HepG2 (cell line): ENCODE measurements around the gene RUNDC1. TPM values are rescaled to one million over a fixed set of nuclear protein-coding genes. Genes with fewer than 3 reads are reported as not detected.

ENCODE experiments used
- AGO2 ChIP-seq: fragments of 200-400 bp; formaldehyde crosslinking; optimal IDR thresholded peaks from 2 replicates; pipeline ENCODE3; 2017; ENCODE audit warnings: mild to moderate bottlenecking, low read depth, low read length, moderate library complexity
- IRX3 ChIP-seq: sonication (generic); formaldehyde crosslinking; IDR thresholded peaks from 2 replicates; pipeline ENCODE4 v1.8.1; 2023; ENCODE audit warnings: mild to moderate bottlenecking, low read depth, missing genetic modification reagents, borderline replicate concordance
- NAIF1 ChIP-seq: sonication (generic); formaldehyde crosslinking; IDR thresholded peaks from 2 replicates; pipeline ENCODE4 v1.5.0; 2020; ENCODE audit warnings: mild to moderate bottlenecking, missing genetic modification reagents, borderline replicate concordance
- YEATS4 ChIP-seq: sonication (generic); formaldehyde crosslinking; IDR thresholded peaks from 2 replicates; pipeline ENCODE4 v1.4.0; 2020; ENCODE audit warnings: missing genetic modification reagents, borderline replicate concordance
- ZKSCAN1 ChIP-seq: fragments of 150-350 bp; IDR thresholded peaks from 2 replicates; pipeline ENCODE4 v1.6.1; 2014; ENCODE audit warnings: low read length
- ZNF17 ChIP-seq: sonication (generic); formaldehyde crosslinking; IDR thresholded peaks from 2 replicates; pipeline ENCODE4 v1.5.0; 2020; ENCODE audit warnings: mild to moderate bottlenecking, missing genetic modification reagents
- ZNF225 ChIP-seq: sonication (generic); formaldehyde crosslinking; IDR thresholded peaks from 2 replicates; pipeline ENCODE4 v1.4.0; 2020; ENCODE audit warnings: mild to moderate bottlenecking, missing genetic modification reagents
- ZNF354B ChIP-seq: sonication (generic); formaldehyde crosslinking; IDR thresholded peaks from 2 replicates; pipeline ENCODE4 v1.8.0; 2022; ENCODE audit warnings: mild to moderate bottlenecking, missing genetic modification reagents
- ZNF720 ChIP-seq: sonication (generic); formaldehyde crosslinking; IDR thresholded peaks from 2 replicates; pipeline ENCODE4 v1.4.0; 2020; ENCODE audit warnings: missing genetic modification reagents
- ZNF790 ChIP-seq: sonication (generic); formaldehyde crosslinking; IDR thresholded peaks from 2 replicates; pipeline ENCODE4 v1.8.0; 2022; ENCODE audit warnings: missing genetic modification reagents, mild to moderate bottlenecking, borderline replicate concordance
- polyA plus RNA-seq, 8 experiments: library from polyadenylated mRNA; depleted of rRNA in 3 of 8; stranded (reverse) in 7 of 8; unstranded in 1 of 8; fragments of >200 nt; fragmentation: Illumina TruSeq in 4 of 8; extraction: Trizol in 4 of 8; gene quantifications; 2 replicates each; pipeline versions ENCODE4 v1.2.1 to v1.2.3, GENCODE V29; 2011 to 2016; ENCODE audit warnings: low read depth in 4 of 8, missing spikeins in 1 of 8, mixed read lengths in 1 of 8; ENCODE audit not compliant: insufficient read depth in 1 of 8
- total RNA-seq, 5 experiments: library from RNA; depleted of rRNA; stranded (reverse); fragments of >200 nt; fragmentation: Illumina TruSeq; extraction: Trizol; gene quantifications; 2 replicates each; pipeline ENCODE4 v1.2.3, GENCODE V29; 2016; ENCODE audit warnings: low read depth in 1 of 5
- TF ChIP-seq, protein P1 (sequence below): sonication (generic); formaldehyde crosslinking; IDR thresholded peaks from 2 replicates; pipeline ENCODE4 v1.8.0; 2022; ENCODE audit warnings: missing genetic modification reagents, mild to moderate bottlenecking, moderate library complexity, borderline replicate concordance
- TF ChIP-seq, protein P2 (sequence below): sonication (generic); formaldehyde crosslinking; IDR thresholded peaks from 2 replicates; pipeline ENCODE4 v1.5.0; 2020; ENCODE audit warnings: missing genetic modification reagents
- TF ChIP-seq, protein P3 (sequence below): sonication (generic); formaldehyde crosslinking; IDR thresholded peaks from 2 replicates; pipeline ENCODE4 v1.5.0; 2020; ENCODE audit warnings: missing genetic modification reagents, mild to moderate bottlenecking, borderline replicate concordance
- TF ChIP-seq, protein P4 (sequence below): sonication (generic); formaldehyde crosslinking; IDR thresholded peaks from 2 replicates; pipeline ENCODE4 v1.4.0; 2020; ENCODE audit warnings: mild to moderate bottlenecking, missing genetic modification reagents

Gene RUNDC1
- total and polyA plus RNA-seq, 2 of the 13 experiments (the other 11 are each of a cell fraction or from before 2014, with no cell fraction given): 10.3 to 11.4 TPM

DNA sequence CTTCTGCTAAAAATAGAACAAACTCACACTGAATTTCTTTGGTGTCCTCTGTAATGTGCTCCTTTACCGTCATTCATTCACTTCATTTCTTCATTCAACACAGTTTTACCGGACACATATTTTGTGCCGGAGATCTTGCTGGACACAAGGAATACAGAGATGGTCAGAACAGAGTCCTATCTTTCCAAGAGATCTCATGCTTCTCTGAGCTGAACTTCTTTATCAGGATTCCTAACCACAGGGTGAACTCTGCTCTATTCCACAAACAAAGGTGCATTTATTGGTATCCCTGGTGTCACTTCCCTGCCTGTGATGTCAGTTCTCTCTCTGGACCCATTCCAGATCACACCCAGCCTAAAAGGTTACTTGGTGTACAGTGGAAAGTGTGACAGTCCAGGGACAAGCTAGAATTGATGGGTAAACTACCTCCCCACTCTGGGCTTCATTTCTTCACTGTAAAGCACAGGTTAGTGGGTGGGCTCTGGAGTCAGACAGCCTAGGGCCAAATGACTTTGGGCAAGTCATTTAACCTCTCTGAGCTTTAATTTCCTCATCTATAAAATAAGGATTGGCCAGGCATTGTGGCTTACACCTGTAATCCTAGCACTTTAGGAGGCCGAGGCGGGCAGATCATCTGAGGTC is 30.4 kb downstream of the RUNDC1 start (continued):
- TF ChIP-seq, protein P1, sequence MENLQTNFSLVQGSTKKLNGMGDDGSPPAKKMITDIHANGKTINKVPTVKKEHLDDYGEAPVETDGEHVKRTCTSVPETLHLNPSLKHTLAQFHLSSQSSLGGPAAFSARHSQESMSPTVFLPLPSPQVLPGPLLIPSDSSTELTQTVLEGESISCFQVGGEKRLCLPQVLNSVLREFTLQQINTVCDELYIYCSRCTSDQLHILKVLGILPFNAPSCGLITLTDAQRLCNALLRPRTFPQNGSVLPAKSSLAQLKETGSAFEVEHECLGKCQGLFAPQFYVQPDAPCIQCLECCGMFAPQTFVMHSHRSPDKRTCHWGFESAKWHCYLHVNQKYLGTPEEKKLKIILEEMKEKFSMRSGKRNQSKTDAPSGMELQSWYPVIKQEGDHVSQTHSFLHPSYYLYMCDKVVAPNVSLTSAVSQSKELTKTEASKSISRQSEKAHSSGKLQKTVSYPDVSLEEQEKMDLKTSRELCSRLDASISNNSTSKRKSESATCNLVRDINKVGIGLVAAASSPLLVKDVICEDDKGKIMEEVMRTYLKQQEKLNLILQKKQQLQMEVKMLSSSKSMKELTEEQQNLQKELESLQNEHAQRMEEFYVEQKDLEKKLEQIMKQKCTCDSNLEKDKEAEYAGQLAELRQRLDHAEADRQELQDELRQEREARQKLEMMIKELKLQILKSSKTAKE (CRISPR knock-in tag): 0 out of 2 replicates have a peak, but pooled peaks have one; percentile 12
- 0 out of 2 replicates have a peak, but pooled peaks have one; percentile 17 for TF ChIP-seq ZKSCAN1
- TF ChIP-seq NAIF1 (CRISPR knock-in tag): no peak
- TF ChIP-seq YEATS4: peak; percentile 19; the same call in 1 of the 2 replicates
- no peak for TF ChIP-seq ZNF225 (CRISPR knock-in tag)
- TF ChIP-seq, protein P2, sequence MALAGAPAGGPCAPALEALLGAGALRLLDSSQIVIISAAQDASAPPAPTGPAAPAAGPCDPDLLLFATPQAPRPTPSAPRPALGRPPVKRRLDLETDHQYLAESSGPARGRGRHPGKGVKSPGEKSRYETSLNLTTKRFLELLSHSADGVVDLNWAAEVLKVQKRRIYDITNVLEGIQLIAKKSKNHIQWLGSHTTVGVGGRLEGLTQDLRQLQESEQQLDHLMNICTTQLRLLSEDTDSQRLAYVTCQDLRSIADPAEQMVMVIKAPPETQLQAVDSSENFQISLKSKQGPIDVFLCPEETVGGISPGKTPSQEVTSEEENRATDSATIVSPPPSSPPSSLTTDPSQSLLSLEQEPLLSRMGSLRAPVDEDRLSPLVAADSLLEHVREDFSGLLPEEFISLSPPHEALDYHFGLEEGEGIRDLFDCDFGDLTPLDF (CRISPR knock-in tag): no peak
- no peak for TF ChIP-seq ZNF720 (CRISPR knock-in tag)
- TF ChIP-seq, protein P3, sequence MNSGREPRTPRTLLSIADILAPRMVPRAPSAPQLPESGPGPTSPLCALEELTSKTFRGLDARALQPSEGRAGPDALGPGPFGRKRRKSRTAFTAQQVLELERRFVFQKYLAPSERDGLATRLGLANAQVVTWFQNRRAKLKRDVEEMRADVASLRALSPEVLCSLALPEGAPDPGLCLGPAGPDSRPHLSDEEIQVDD (CRISPR knock-in tag): no peak
- TF ChIP-seq ZNF790: no peak
- TF ChIP-seq ZNF354B (CRISPR knock-in tag): no peak
- TF ChIP-seq ZNF17: no peak
- TF ChIP-seq AGO2: no peak
- no peak for TF ChIP-seq IRX3 (CRISPR knock-in tag)
- TF ChIP-seq, protein P4, sequence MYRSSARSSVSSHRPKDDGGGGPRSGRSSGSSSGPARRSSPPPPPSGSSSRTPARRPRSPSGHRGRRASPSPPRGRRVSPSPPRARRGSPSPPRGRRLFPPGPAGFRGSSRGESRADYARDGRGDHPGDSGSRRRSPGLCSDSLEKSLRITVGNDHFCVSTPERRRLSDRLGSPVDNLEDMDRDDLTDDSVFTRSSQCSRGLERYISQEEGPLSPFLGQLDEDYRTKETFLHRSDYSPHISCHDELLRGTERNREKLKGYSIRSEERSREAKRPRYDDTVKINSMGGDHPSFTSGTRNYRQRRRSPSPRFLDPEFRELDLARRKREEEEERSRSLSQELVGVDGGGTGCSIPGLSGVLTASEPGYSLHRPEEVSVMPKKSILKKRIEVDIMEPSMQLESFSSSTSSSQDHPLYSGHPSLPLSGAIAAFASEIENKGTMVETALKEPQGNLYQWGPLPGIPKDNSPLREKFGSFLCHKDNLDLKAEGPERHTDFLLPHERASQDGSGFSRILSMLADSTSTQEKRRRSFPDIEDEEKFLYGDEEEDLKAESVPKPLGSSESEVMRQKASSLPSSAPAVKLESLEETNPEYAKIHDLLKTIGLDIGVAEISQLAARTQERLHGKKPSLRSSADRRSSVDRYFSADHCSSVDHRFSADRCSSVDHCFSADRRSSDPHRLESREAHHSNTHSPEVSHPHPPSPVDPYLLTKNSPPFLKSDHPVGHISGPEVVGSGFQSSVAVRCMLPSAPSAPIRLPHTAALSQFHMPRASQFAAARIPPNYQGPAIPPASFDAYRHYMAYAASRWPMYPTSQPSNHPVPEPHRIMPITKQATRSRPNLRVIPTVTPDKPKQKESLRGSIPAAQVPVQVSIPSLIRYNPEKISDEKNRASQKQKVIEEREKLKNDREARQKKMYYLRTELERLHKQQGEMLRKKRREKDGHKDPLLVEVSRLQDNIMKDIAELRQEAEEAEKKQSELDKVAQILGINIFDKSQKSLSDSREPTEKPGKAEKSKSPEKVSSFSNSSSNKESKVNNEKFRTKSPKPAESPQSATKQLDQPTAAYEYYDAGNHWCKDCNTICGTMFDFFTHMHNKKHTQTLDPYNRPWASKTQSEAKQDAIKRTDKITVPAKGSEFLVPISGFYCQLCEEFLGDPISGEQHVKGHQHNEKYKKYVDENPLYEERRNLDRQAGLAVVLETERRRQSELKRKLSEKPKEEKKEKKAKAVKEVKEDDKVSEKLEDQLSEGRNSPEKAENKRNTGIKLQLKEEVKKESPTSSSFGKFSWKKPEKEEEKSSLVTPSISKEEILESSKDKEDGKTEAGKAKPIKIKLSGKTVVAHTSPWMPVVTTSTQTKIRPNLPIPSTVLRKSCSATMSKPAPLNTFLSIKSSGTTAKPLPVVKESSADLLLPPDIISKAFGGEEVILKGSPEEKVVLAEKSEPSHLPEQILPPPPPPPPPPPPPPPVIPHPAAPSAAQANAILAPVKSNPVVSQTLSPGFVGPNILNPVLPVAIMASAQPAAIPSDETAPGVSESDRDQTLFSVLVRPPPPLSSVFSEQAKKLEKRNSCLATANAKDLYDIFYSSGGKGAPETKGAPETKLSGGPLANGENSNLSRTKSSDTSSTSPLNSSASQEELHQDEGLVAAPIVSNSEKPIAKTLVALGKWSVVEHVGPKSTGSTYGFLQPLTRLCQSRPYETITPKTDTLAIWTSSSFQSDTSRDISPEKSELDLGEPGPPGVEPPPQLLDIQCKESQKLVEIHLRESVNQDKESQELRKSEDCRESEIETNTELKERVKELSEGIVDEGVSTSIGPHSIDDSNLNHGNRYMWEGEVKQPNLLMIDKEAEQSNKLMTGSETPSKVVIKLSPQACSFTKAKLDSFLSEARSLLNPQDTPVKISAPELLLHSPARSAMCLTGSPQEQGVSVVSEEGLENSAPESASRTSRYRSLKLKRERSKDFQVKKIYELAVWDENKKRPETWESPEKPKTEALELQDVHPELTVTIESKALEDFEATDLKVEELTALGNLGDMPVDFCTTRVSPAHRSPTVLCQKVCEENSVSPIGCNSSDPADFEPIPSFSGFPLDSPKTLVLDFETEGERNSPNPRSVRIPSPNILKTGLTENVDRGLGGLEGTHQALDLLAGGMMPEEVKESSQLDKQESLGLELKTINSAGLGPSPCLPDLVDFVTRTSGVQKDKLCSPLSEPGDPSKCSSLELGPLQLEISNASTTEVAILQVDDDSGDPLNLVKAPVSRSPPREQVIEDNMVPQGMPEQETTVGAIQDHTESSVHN: no peak
